DND-41 (cell line): ENCODE measurements around the gene ZNF71.

ENCODE experiments used
- ATAC-seq: fragments of 200-7000 bp; cut with Tn5 transposase; 3 replicates; pipeline ENCODE4 v1.9.1; 2021; ENCODE audit warnings: low read depth; ENCODE audit not compliant: insufficient read depth
- DNase-seq: peaks from one replicate; pipeline ENCODE4 v3.0.0-alpha.2; 2020
- H2AFZ ChIP-seq: 2 replicates; pipeline ENCODE4 v1.6.0; 2012; ENCODE audit warnings: low read depth, low read length
- H3K27ac ChIP-seq: 2 replicates; pipeline ENCODE4 v1.5.1; 2012; ENCODE audit warnings: low read length, inconsistent platforms
- H3K27me3 ChIP-seq: fragments of 200-600 bp; sonication (generic); 2 replicates; pipeline ENCODE4 v1.6.0; 2012; ENCODE audit warnings: low read length, mild to moderate bottlenecking, inconsistent platforms; ENCODE audit not compliant: insufficient read depth, poor library complexity
- H3K36me3 ChIP-seq: 2 replicates; pipeline ENCODE4 v1.5.1; 2012; ENCODE audit warnings: low read length, inconsistent platforms; ENCODE audit not compliant: insufficient read depth
- H3K4me1 ChIP-seq: 2 replicates; pipeline ENCODE4 v1.5.1; 2012; ENCODE audit warnings: mild to moderate bottlenecking, low read length; ENCODE audit not compliant: insufficient read depth
- H3K4me2 ChIP-seq: 2 replicates; pipeline ENCODE4 v1.6.0; 2012; ENCODE audit warnings: mild to moderate bottlenecking, moderate library complexity, low read length, inconsistent platforms; ENCODE audit not compliant: insufficient read depth
- H3K4me3 ChIP-seq, 2 experiments: fragments of 200-600 bp in 1 of 2; shearing (Covaris generic) in 1 of 2; 2 replicates each; pipeline ENCODE4 v1.5.1; 2012 to 2016; ENCODE audit warnings: inconsistent platforms in 2 of 2, low read length in 2 of 2, mild to moderate bottlenecking in 2 of 2, low read depth in 1 of 2, moderate library complexity in 1 of 2
- H3K79me2 ChIP-seq: 2 replicates; pipeline ENCODE4 v1.6.0; 2012; ENCODE audit warnings: low read length, inconsistent platforms; ENCODE audit not compliant: insufficient read depth
- H3K9ac ChIP-seq: 2 replicates; pipeline ENCODE4 v1.6.0; 2012; ENCODE audit warnings: low read depth, mild to moderate bottlenecking, inconsistent platforms, low read length, moderate library complexity
- H3K9me3 ChIP-seq: 2 replicates; pipeline ENCODE4 v1.5.1; 2012; ENCODE audit warnings: low read length, moderate library complexity, mild to moderate bottlenecking, inconsistent platforms; ENCODE audit not compliant: insufficient read depth, severe bottlenecking
- H4K20me1 ChIP-seq: 2 replicates; pipeline ENCODE4 v1.6.0; 2012; ENCODE audit warnings: low read length; ENCODE audit not compliant: insufficient read depth
- EZH2 ChIP-seq: IDR thresholded peaks from 3 replicates; pipeline ENCODE4 v1.6.1; 2012; ENCODE audit warnings: borderline replicate concordance, low read depth, mild to moderate bottlenecking, moderate library complexity, low read length, inconsistent platforms; ENCODE audit not compliant: severe bottlenecking
- TF ChIP-seq, protein P1 (sequence below): IDR thresholded peaks from 2 replicates; pipeline ENCODE4 v1.5.1; 2012; ENCODE audit warnings: borderline replicate concordance, low read length, moderate library complexity, mild to moderate bottlenecking; ENCODE audit not compliant: poor library complexity, severe bottlenecking; ENCODE audit errors: extremely low read depth

The ZNF71 gene

DNA sequence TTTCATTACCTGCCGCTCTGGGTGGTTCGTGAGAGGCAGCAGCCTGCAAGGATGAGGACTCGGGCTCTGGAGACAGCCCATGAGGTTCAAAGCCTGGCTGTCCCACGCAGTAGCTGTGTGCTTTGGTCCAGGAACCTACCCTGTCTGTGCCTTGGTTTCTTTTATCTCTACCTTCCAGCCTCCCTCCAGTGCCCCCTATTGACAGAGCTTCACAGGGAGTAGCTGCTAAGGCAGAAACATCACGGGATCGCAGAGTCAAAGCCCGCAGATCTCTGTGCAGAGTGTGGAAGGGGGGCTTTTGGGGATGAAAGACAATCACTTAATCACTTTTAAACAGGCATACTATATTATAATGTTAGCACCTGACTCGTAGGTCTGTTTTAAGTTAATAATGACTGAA, 16.2 kb downstream of the ZNF71 start:
- H3K27ac ChIP-seq = no peak overlapping the region
- H3K36me3 ChIP-seq = peaks cover 47% of the 10 kb centered on the region; the same call in 1 of the 2 replicates
- H3K4me3 ChIP-seq = no peak overlapping the region
- H3K4me2 ChIP-seq = no peak overlapping the region
- no peaks in the 10 kb centered on the region for H3K4me1 ChIP-seq
- H3K79me2 ChIP-seq = peaks cover 80% of the 10 kb centered on the region
- H3K9ac ChIP-seq = no peak overlapping the region
- ATAC-seq = no peak
- H4K20me1 ChIP-seq = no peaks in the 10 kb centered on the region
- DNase-seq = no peak
- TF ChIP-seq EZH2 = no peak
- TF ChIP-seq, protein P1, sequence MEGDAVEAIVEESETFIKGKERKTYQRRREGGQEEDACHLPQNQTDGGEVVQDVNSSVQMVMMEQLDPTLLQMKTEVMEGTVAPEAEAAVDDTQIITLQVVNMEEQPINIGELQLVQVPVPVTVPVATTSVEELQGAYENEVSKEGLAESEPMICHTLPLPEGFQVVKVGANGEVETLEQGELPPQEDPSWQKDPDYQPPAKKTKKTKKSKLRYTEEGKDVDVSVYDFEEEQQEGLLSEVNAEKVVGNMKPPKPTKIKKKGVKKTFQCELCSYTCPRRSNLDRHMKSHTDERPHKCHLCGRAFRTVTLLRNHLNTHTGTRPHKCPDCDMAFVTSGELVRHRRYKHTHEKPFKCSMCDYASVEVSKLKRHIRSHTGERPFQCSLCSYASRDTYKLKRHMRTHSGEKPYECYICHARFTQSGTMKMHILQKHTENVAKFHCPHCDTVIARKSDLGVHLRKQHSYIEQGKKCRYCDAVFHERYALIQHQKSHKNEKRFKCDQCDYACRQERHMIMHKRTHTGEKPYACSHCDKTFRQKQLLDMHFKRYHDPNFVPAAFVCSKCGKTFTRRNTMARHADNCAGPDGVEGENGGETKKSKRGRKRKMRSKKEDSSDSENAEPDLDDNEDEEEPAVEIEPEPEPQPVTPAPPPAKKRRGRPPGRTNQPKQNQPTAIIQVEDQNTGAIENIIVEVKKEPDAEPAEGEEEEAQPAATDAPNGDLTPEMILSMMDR = peak; percentile 3
- no peaks in the 10 kb centered on the region for H3K27me3 ChIP-seq
- H2AFZ ChIP-seq = no peak overlapping the region
- H3K9me3 ChIP-seq = peaks cover 12% of the 10 kb centered on the region

DNA sequence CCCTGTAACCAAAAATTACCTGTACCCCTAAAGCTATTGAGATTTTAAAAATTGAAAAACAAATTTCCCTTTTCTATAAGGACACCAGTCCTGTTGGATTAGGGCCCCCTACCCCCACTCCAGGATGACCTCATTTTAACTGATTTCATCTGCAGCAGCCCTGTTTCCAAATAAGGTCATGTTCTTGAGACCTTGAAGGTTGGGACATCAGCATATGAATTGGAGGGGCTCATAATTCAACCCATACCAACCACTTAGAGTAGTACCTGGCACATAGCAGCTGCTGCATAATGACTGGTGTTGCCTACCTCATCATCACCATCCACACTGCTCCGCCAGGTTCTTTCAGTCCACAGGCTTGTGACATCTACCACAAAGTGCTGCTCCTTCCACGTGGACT, 17.6 kb downstream of the ZNF71 start:
- H3K4me1 ChIP-seq = no peaks in the 10 kb centered on the region
- no peak for TF ChIP-seq EZH2
- TF ChIP-seq, protein P1 = no peak
- H3K79me2 ChIP-seq = peaks cover 80% of the 10 kb centered on the region
- peaks cover 2% of the 10 kb centered on the region; the same call in 1 of the 2 replicates for H4K20me1 ChIP-seq
- no peak overlapping the region for H3K27ac ChIP-seq
- peaks cover 56% of the 10 kb centered on the region for H3K36me3 ChIP-seq
- H3K4me2 ChIP-seq = no peak overlapping the region
- DNase-seq (no peak), ATAC-seq (no peak)
- no peak overlapping the region for H3K9ac ChIP-seq
- H3K9me3 ChIP-seq = peaks cover 8% of the 10 kb centered on the region
- H3K4me3 ChIP-seq = no peak overlapping the region
- H3K27me3 ChIP-seq = no peaks in the 10 kb centered on the region
- H2AFZ ChIP-seq = no peak overlapping the region

DNA sequence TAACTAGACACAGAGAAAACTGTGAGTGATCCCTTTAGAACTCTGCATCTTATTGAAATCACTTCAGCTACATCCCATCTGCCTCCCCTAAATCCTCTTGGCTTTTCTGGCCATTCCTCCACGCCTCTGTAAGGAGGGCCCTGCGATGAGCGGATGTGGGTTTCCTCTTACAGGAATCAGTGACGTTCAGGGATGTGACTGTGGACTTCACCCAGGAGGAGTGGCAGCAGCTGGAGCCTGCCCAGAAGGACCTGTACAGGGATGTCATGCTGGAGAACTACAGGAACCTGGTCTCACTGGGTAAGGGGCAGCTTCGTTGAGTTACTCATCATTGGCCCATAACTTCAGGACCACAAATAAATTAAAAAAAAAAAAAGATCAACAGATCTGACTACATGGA, 18.5 kb downstream of the ZNF71 start:
- Histone ChIP-seq H3K9me3 (peaks cover 10% of the 10 kb centered on the region), H3K79me2 (peaks cover 79% of the 10 kb centered on the region), H3K36me3 (peaks cover 60% of the 10 kb centered on the region)

More for the DNA sequence above, 18.5 kb downstream of the ZNF71 start:
- ATAC-seq = no peak
- Histone ChIP-seq H3K27me3 (no peaks in the 10 kb centered on the region), H3K9ac (no peak overlapping the region), H3K4me2 (no peak overlapping the region), H2AFZ (no peak overlapping the region), H3K4me3 (no peak overlapping the region), H3K27ac (no peak overlapping the region), H3K4me1 (no peaks in the 10 kb centered on the region), H4K20me1 (peaks cover 6% of the 10 kb centered on the region; the same call in 1 of the 2 replicates)
- no peak for DNase-seq
- TF ChIP-seq, protein P1 = no peak
- TF ChIP-seq EZH2 = no peak
